OCI-LY7 (cell line): Measurements from ENCODE around the gene SNRPB. TPM values are rescaled to one million over a fixed set of nuclear protein-coding genes. Genes with fewer than 3 reads are reported as not detected.

Source experiments
- BruUV-seq: library from RNA; stranded (reverse); fragments of 400-500 nt; replicated peaks from 2 replicates; lab custom pipeline; 2021; lab: Mats Ljungman, UMichigan
- CTCF ChIA-PET: fragments of 300-600 bp; sonication (Branson Sonifier 250); formaldehyde crosslinking; loops from one replicate; lab custom pipeline; 2022; ENCODE audit warnings: antibody characterized with exemption; ENCODE audit not compliant: unreplicated experiment; lab: Charles Lee
- POLR2A ChIA-PET: fragments of 300-600 bp; sonication (Branson Sonifier 250); formaldehyde crosslinking; loops from one replicate; lab custom pipeline; 2022; ENCODE audit warnings: antibody characterized with exemption; lab: Charles Lee
- DNase-seq: peaks from one replicate; pipeline ENCODE4 v3.0.0-alpha.2; 2015; ENCODE audit warnings: low spot score
- H2AFZ ChIP-seq: fragments of 200-600 bp; sonication (generic), shearing (Covaris generic); 2 replicates; pipeline ENCODE4 v1.6.1; 2014; ENCODE audit warnings: mild to moderate bottlenecking, antibody characterized with exemption, low read length, moderate library complexity
- H3K27ac ChIP-seq: fragments of 200-600 bp; sonication (generic); 2 replicates; pipeline ENCODE4 v1.5.1; 2014; ENCODE audit warnings: mixed run types, low read depth, mild to moderate bottlenecking, moderate library complexity, low read length, inconsistent platforms; ENCODE audit not compliant: poor library complexity, severe bottlenecking
- H3K36me3 ChIP-seq: fragments of 200-600 bp; sonication (generic); 2 replicates; pipeline ENCODE4 v1.6.1; 2014; ENCODE audit warnings: mild to moderate bottlenecking, antibody characterized with exemption, low read length, moderate library complexity, mixed read lengths; ENCODE audit not compliant: insufficient read depth
- H3K4me1 ChIP-seq: fragments of 200-600 bp; sonication (generic); 2 replicates; pipeline ENCODE4 v1.5.1; 2014; ENCODE audit warnings: mild to moderate bottlenecking, low read length; ENCODE audit not compliant: insufficient read depth, poor library complexity, severe bottlenecking
- H3K4me2 ChIP-seq: fragments of 200-600 bp; sonication (generic); 2 replicates; pipeline ENCODE4 v1.6.1; 2014; ENCODE audit warnings: mild to moderate bottlenecking, low read length
- H3K4me3 ChIP-seq: fragments of 200-600 bp; sonication (generic); 2 replicates; pipeline ENCODE4 v1.5.1; 2014; ENCODE audit warnings: mild to moderate bottlenecking, low read depth, low read length; ENCODE audit not compliant: poor library complexity, severe bottlenecking
- H3K79me2 ChIP-seq: fragments of 200-600 bp; sonication (generic); 2 replicates; pipeline ENCODE4 v1.6.1; 2016; ENCODE audit warnings: low read depth, mild to moderate bottlenecking, low read length, moderate library complexity, mixed read lengths; ENCODE audit not compliant: insufficient read depth
- H3K9me2 ChIP-seq: fragments of 200-600 bp; sonication (generic); 2 replicates; pipeline ENCODE4 v1.6.1; 2016; ENCODE audit warnings: mild to moderate bottlenecking, low read length, mixed read lengths; ENCODE audit not compliant: insufficient read depth
- H3K9me3 ChIP-seq: fragments of 200-600 bp; sonication (generic); 2 replicates; pipeline ENCODE4 v1.6.1; 2014; ENCODE audit warnings: mild to moderate bottlenecking, mixed run types, low read length, mixed read lengths
- H4K20me1 ChIP-seq: fragments of 200-600 bp; sonication (generic); 2 replicates; pipeline ENCODE4 v1.6.1; 2014; ENCODE audit warnings: mild to moderate bottlenecking, antibody characterized with exemption, low read length, moderate library complexity, mixed read lengths; ENCODE audit not compliant: insufficient read depth
- CTCF ChIP-seq: fragments of 200-600 bp; sonication (generic); conservative IDR thresholded peaks from 2 replicates; pipeline ENCODE4 v1.5.1; 2014; ENCODE audit warnings: mild to moderate bottlenecking, antibody characterized with exemption, low read length, moderate library complexity, mixed read lengths
- EZH2phosphoT487 ChIP-seq: fragments of 200-600 bp; sonication (generic); IDR thresholded peaks from 2 replicates; pipeline ENCODE4 v1.6.1; 2018; ENCODE audit warnings: low read depth, borderline replicate concordance, mild to moderate bottlenecking, mixed run types, antibody characterized with exemption, low read length, moderate library complexity, mixed read lengths
- intact Hi-C: fragments of 100-400 bp; cut with micrococcal nuclease; formaldehyde crosslinking; loops from one replicate; pipeline ENCODE4 v1.10.0; 2022; ENCODE audit not compliant: unreplicated experiment
- total RNA-seq, 2 experiments: library from RNA; depleted of rRNA in 1 of 2; stranded (reverse); fragments of >200 nt in 1 of 2; shearing (Covaris generic) in 1 of 2; gene quantifications; 2 replicates each; pipeline ENCODE4 v1.2.3, GENCODE V29; 2014 to 2022

SNRPB gene
- total RNA-seq, 2 experiments from 2014 or later = 351 to 516 TPM

GRCh38 chr20:2485661-2486060 is 15.1 kb upstream of the SNRPB start:
- CTCF ChIA-PET = no interaction called here
- POLR2A ChIA-PET = no interaction called here
- no TSS peak for BruUV-seq
- DNase-seq = no peak
- H2AFZ ChIP-seq = no peak overlapping the region
- H3K4me1 ChIP-seq = no peaks in the 10 kb centered on the region
- H3K9me2 ChIP-seq = no peaks in the 10 kb centered on the region
- H3K36me3 ChIP-seq = peaks cover 85% of the 10 kb centered on the region
- H3K79me2 ChIP-seq = no peaks in the 10 kb centered on the region
- H3K27ac ChIP-seq = no peak overlapping the region
- H3K4me3 ChIP-seq = no peak overlapping the region
- no peak overlapping the region for H3K4me2 ChIP-seq
- intact Hi-C loops = no loop called here
- H4K20me1 ChIP-seq = no peaks in the 10 kb centered on the region
- TF ChIP-seq EZH2phosphoT487 = no peak
- no peak for TF ChIP-seq CTCF
- H3K9me3 ChIP-seq = peaks cover 6% of the 10 kb centered on the region; the same call in 1 of the 2 replicates

GRCh38 chr20:2485080-2485479 is 14.5 kb upstream of the SNRPB start:
- no peak for DNase-seq
- POLR2A ChIA-PET = no interaction called here
- intact Hi-C loops = no loop called here

More at GRCh38 chr20:2485080-2485479, 14.5 kb upstream of the SNRPB start:
- TF ChIP-seq CTCF = no peak
- no peak for TF ChIP-seq EZH2phosphoT487
- H3K4me2 ChIP-seq = no peak overlapping the region
- no TSS peak for BruUV-seq
- CTCF ChIA-PET = no interaction called here
- H2AFZ ChIP-seq = no peak overlapping the region
- no peaks in the 10 kb centered on the region for H4K20me1 ChIP-seq
- peaks cover 9% of the 10 kb centered on the region; the same call in 1 of the 2 replicates for H3K9me3 ChIP-seq
- no peaks in the 10 kb centered on the region for H3K4me1 ChIP-seq
- no peak overlapping the region for H3K27ac ChIP-seq
- H3K79me2 ChIP-seq = no peaks in the 10 kb centered on the region
- H3K9me2 ChIP-seq = no peaks in the 10 kb centered on the region
- peaks cover 85% of the 10 kb centered on the region for H3K36me3 ChIP-seq
- H3K4me3 ChIP-seq = no peak overlapping the region
